Rectal smooth muscle tissue (tissue), 1 donor: ENCODE results near the gene APLF.

ENCODE experiments used
- H3K27ac ChIP-seq: one replicate; pipeline ENCODE4 v1.7.0; 2013; ENCODE audit warnings: low read depth, low read length, inconsistent platforms
- H3K27me3 ChIP-seq: one replicate; pipeline ENCODE4 v1.7.0; 2013; ENCODE audit warnings: low read length; ENCODE audit not compliant: control insufficient read depth, insufficient read depth
- H3K36me3 ChIP-seq: one replicate; pipeline ENCODE4 v1.7.0; 2013; ENCODE audit warnings: low read length; ENCODE audit not compliant: control insufficient read depth, insufficient read depth
- H3K4me1 ChIP-seq: one replicate; pipeline ENCODE4 v1.7.0; 2013; ENCODE audit warnings: low read length; ENCODE audit not compliant: control insufficient read depth, insufficient read depth
- H3K4me3 ChIP-seq: one replicate; pipeline ENCODE4 v1.7.0; 2013; ENCODE audit warnings: low read length
- H3K9ac ChIP-seq: one replicate; pipeline ENCODE4 v1.7.0; 2013; ENCODE audit warnings: low read length

The APLF gene

DNA sequence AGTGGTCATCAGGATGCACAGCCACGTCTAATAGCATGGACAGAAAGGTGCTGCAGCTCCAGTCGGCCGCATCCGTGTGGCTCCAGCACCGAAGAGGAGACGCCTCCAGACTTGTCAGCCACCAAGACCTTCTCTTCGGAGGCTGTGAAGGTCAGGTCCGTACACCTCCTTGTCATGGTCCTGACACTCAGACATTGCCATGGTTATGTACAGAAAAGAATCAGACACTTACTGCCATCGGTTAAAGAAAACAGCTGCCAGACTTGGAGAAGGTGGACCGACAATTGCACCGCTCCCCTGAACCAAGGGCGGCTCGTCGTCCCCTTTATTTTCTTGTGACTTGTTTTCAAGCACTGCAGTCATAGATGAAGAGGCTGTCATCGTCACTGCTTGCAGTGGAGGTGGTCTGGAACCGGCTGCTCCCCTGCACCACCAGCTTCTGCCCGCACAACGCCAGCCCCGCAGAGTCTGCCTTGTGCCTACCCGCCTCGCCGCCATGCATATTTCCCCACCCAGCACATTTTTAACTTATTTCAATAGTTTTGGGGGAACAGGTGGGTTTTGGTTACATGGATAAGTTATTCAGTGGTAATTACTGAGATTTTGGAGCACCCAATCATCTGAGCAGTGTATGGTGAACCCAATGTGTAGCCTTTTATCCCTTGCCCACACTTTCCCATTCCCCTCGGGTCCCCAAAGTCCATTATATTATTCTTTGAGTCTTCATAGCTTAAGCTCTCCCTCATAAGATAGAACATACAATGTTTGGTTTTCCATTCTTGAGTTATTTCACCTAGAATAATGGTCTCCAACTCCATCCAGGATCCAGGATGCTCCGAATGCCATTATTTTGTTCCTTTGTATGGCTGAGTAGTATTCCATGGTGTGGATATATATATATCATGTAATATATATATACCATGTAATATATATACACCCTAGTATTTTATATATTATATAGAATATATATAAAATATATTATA, 18.4 kb upstream of the APLF start:
- Histone ChIP-seq H3K36me3 (no peaks in the 10 kb centered on the region), H3K4me1 (no peaks in the 10 kb centered on the region), H3K27ac (no peak overlapping the region), H3K27me3 (no peaks in the 10 kb centered on the region), H3K9ac (no peak overlapping the region), H3K4me3 (no peak overlapping the region)

DNA sequence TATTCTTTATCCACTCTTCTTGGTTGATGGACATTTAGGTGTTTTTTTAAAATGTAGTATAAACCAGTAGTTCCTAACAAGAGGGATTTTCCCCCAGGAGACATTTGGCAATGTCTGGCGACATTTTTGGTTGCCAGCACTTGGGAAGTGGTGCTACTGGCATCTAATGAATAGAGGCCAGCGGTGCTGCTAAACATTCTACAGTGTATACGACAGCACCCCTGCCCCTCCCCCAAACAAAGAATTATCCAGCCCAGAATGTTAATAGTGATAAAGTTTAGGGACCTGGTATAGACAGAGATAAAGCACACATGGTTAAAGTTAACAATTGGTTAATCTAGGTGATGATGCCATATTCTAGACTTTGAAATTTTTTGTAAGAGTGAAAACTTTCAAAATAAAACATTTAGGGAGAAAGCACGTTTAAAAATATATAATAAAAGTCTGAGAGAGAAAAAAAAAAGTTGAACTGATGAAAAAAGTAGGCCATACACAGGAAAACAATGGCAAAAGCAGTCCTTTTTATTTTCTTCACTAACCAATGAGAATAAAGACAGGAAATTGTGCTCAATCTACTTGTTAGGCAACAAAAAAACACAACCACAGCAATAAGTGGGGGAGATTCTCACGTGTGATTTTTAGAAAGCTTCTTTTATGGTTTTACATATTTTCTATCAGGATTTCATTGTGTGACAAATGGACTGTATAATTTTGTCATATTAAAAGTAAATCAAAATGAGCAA, 15.1 kb upstream of the APLF start:
- H3K4me3 ChIP-seq = no peak overlapping the region

DNA sequence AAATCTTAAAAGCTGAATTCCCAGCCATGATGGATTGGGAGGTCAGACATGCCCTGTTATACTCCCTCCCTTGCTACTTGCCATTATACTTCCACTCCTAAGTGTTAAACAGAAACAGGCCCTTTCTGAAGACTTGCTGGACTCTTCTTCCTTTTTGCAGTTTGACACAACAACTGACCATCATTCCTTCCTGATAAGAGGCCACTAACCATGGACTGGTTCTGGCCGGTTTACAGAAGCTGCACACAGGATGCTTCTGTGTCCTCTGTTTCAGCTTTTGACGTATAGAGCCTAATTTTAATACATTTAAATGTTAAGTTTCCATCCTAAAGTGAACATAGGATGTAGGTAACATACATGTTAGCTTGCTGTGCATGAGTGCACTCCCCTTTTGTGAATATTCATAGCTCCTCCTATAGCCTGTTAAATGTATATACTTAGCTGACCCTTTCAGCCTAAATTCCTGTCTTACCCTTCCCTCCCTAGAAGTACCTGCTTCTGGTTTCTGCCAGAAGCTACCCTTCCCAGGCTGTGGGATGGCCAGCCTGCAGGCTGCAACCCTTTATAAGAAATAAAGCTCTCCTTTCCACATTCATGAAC, 13.5 kb upstream of the APLF start:
- Histone ChIP-seq H3K36me3 (no peaks in the 10 kb centered on the region), H3K4me3 (no peak overlapping the region), H3K27ac (no peak overlapping the region), H3K9ac (no peak overlapping the region), H3K27me3 (no peaks in the 10 kb centered on the region), H3K4me1 (no peaks in the 10 kb centered on the region)

More for the DNA sequence above, 15.1 kb upstream of the APLF start:
- Histone ChIP-seq H3K4me1 (no peaks in the 10 kb centered on the region), H3K27ac (no peak overlapping the region), H3K36me3 (no peaks in the 10 kb centered on the region), H3K9ac (no peak overlapping the region), H3K27me3 (no peaks in the 10 kb centered on the region)

DNA sequence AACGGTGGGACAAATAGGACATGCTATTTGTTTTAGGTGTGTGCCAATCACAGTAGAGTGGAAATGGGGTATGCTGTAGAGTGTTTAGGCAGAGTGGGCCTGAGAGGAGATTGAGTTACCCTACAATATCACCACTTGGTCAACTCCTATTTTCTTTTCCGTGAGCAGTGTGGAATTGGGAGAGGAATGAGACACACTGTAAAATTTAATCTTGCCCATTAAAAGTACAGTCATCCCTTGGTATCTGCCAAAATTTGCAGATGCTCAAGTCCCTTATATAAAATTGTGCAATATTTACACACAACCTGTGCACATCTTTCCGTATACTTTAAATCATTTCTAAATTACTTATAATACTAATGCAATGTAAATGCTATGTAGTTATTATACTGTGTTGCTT, 12.7 kb upstream of the APLF start:
- H3K27me3 ChIP-seq = no peaks in the 10 kb centered on the region
- no peak overlapping the region for H3K4me3 ChIP-seq
- H3K27ac ChIP-seq = no peak overlapping the region
- no peaks in the 10 kb centered on the region for H3K36me3 ChIP-seq
- no peak overlapping the region for H3K9ac ChIP-seq
- no peaks in the 10 kb centered on the region for H3K4me1 ChIP-seq

DNA sequence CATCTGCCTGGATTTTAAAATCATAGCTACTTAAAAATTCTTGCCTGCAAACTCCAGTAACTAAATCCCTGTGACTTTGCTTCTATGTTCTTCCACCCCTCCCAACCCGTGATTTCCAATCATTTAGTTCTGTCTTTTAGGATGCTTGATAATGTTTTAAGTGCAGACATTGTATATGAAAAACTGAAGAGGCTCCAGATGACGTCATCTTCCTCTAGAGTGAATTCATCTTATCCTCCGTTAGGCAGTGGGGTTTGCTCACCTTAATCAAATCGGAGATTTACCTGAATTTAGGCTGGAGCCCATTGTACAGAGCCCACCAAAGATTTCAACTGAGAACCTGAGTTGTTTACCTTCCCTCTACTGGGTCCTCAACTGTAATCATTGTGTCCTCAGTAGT, 11.2 kb upstream of the APLF start:
- Histone ChIP-seq H3K9ac (no peak overlapping the region), H3K27me3 (no peaks in the 10 kb centered on the region), H3K27ac (no peak overlapping the region), H3K36me3 (no peaks in the 10 kb centered on the region), H3K4me1 (no peaks in the 10 kb centered on the region), H3K4me3 (no peak overlapping the region)

DNA sequence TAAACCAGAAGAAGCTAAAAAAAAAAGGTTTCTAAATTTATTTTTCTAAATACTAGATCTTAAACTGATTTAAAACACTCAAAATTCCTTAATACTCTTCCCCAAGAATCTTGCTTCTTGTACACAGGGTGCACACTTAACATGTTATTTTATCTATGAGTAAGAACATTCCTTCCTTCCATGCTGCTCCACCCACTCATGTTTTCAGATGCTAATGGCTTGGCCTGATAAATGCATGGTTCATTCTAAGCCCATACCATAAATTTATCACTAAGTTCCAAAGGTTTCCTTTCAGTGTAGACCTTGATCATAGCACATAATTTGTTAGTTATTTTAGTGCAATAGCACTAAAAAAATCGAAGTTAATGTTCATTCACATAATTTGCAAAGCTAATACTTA, 8.4 kb upstream of the APLF start:
- no peaks in the 10 kb centered on the region for H3K4me1 ChIP-seq
- H3K4me3 ChIP-seq = no peak overlapping the region
- H3K9ac ChIP-seq = no peak overlapping the region
- H3K27ac ChIP-seq = no peak overlapping the region
- no peaks in the 10 kb centered on the region for H3K27me3 ChIP-seq
- H3K36me3 ChIP-seq = no peaks in the 10 kb centered on the region

DNA sequence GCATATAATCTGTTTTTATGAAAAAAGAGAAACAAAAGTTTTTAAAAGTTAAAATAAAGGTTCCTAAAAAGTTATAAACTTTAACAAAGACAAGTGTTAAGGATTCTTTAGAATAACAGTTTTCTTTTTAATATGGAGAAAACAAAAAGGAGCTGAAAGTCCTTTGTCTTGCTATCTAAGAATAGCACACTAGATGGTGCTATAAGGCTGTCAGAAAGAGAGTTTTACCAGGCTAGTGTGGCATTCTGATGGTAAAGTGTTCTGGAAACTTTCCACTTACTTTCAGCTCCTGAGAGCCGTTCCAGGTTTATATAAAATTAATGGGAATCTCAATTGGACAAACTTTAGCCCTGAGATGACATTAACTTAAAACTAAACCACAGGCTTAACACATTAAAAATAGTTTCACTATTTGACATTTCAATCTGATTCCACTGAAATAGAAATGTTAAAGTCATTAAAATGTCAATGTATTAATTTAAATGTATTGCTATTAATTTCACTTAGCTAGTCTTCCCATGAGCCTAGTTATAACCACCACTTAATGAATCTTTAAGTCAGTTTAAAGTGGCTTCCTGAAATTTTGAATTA, 4.0 kb upstream of the APLF start:
- no peak overlapping the region for H3K27ac ChIP-seq

DNA sequence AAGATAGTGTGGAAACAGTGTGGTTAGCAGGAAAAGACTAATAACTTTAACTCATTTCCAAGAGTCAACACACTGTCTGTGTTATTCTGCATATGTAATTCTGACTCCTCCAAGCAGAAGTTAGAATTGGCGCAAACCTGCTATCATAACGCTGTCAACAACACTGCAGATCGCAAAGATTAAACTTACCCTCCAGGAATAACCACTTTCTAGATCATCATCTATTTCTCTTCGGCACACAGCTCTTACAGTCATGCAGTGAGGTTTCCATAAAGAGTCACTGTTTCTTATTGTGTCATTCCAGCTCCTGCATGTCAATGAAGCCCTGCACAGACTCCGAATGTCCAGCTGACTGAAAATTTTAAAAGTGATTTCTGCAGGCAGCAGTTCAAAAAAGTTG, 2.7 kb upstream of the APLF start:
- Histone ChIP-seq H3K4me1 (no peaks in the 10 kb centered on the region), H3K27ac (no peak overlapping the region), H3K9ac (no peak overlapping the region), H3K36me3 (no peaks in the 10 kb centered on the region), H3K4me3 (no peak overlapping the region), H3K27me3 (no peaks in the 10 kb centered on the region)

More for the DNA sequence above, 4.0 kb upstream of the APLF start:
- H3K36me3 ChIP-seq = no peaks in the 10 kb centered on the region
- H3K4me1 ChIP-seq = no peaks in the 10 kb centered on the region
- no peak overlapping the region for H3K9ac ChIP-seq
- no peaks in the 10 kb centered on the region for H3K27me3 ChIP-seq
- no peak overlapping the region for H3K4me3 ChIP-seq

DNA sequence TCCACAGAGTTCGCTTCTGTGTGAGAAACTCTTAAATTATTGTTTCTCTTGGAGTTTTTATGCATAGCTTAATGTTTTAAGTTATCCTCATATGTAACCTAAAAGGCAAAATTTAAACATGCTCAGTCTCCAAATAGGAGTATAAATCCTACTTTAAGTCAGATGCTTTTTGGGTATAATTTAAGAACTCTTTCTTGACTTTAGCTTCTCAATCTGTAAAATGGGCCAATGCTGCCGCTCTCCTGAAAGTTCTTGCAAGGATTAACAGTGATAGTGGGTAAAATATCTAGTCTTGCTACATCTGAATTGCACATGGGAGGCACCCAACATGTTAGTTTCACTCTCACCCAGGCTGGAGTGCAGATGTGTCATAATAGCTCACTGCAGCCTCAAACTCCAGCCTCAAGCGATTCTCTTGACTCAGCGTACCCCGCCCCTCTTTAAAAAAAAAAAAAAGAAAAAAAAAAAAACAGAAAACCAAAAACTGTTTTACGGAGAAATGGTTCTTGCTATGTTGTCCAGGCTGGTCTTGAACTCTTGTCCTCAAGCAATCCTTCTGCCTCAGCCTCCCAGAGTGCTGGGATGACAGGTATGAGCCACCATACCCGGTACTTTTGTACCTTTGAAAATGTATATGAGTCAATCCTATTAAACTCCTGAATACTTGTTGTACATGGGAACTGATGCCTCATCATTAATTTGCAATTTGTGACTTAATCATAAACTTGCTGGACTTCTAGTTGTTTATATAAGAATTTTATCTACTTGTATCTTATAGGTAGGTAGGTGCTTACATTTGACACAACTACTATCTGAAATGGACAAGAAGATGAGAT, 2.1 kb upstream of the APLF start:
- H3K4me1 ChIP-seq = no peaks in the 10 kb centered on the region
- no peaks in the 10 kb centered on the region for H3K36me3 ChIP-seq
- H3K27ac ChIP-seq = no peak overlapping the region
- H3K27me3 ChIP-seq = no peaks in the 10 kb centered on the region
- no peak overlapping the region for H3K9ac ChIP-seq
- no peak overlapping the region for H3K4me3 ChIP-seq

DNA sequence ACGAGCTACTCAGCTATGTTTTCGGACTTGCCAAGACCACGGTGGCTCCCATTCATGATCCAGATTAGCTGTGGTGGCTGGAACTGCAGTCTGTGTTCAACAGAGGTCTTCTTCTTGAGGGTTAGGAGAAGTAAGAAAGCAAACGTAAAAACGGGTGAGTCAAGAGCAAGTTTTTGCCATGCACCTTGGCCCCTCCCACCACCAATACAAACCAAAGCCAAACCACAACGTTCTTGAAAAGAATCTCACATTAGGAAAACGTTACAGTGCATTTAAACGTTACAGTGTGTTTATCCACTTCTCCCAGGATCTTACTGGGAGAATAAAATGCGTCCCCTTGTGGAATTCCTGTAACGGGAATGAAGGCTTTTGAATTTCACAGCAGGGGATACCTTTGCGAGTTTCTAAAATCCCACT, 1.0 kb upstream of the APLF start:
- H3K4me3 ChIP-seq = peak overlapping the region; percentile 98
- peak overlapping the region; percentile 80 for H3K9ac ChIP-seq
- no peaks in the 10 kb centered on the region for H3K27me3 ChIP-seq
- H3K4me1 ChIP-seq = no peaks in the 10 kb centered on the region
- H3K36me3 ChIP-seq = no peaks in the 10 kb centered on the region
- peak overlapping the region; percentile 79 for H3K27ac ChIP-seq

DNA sequence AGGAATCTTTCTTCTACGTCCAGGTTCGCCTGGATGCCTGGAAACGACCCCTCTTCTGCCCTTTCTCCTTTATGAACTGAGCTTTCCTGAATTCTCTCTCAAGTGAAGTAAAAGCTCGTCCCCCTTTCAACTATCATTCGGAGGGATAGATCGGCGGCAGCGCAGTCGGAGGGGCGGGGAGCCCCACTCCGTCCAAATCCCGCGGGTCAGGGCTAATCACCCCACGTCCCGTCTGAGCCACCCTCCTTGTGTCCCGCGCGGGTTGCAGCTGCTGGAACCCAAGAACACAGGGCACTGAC, 658 bp upstream of the APLF start:
- Histone ChIP-seq H3K27ac (peak overlapping the region; percentile 79), H3K9ac (peak overlapping the region; percentile 80), H3K27me3 (no peaks in the 10 kb centered on the region), H3K4me3 (peak overlapping the region; percentile 98), H3K4me1 (no peaks in the 10 kb centered on the region), H3K36me3 (no peaks in the 10 kb centered on the region)
